GM20431 (cell line): Measurements from ENCODE around the gene TUBA4B.

Source experiments
- in situ Hi-C: fragments of 300-500 bp; cut with MseI, MboI; formaldehyde crosslinking; loops from one replicate; pipeline ENCODE4 v1.15.0; 2020; ENCODE audit warnings: low sequenced_read_pairs; ENCODE audit not compliant: unreplicated experiment

The TUBA4B gene

DNA sequence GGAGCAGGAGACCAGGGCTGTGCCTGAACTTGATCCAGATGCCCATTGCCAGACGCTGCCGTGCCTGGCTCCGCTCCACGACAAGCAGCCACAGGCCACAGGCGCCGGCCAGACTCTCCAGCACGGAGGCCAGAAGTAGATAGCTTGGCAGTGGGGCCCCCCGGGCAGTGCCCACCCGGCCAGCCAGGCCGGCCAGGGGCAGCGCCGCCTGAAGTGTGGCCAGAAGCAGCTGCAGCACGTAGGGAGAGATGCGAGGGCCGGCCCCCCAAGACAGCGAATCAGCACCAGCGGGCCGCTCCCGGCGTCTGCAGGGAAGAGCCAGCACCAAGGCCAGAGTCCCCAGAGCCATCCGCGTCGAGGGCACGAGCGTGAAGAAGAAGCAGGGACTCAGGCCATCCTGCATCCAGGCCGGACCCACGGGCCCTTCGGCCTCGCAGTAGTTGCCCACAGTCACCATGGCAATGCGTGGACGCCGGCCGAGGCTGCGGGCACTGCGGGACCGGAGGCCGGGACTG, 34.8 kb upstream of the TUBA4B start:
- in situ Hi-C loops, result no loop called here

DNA sequence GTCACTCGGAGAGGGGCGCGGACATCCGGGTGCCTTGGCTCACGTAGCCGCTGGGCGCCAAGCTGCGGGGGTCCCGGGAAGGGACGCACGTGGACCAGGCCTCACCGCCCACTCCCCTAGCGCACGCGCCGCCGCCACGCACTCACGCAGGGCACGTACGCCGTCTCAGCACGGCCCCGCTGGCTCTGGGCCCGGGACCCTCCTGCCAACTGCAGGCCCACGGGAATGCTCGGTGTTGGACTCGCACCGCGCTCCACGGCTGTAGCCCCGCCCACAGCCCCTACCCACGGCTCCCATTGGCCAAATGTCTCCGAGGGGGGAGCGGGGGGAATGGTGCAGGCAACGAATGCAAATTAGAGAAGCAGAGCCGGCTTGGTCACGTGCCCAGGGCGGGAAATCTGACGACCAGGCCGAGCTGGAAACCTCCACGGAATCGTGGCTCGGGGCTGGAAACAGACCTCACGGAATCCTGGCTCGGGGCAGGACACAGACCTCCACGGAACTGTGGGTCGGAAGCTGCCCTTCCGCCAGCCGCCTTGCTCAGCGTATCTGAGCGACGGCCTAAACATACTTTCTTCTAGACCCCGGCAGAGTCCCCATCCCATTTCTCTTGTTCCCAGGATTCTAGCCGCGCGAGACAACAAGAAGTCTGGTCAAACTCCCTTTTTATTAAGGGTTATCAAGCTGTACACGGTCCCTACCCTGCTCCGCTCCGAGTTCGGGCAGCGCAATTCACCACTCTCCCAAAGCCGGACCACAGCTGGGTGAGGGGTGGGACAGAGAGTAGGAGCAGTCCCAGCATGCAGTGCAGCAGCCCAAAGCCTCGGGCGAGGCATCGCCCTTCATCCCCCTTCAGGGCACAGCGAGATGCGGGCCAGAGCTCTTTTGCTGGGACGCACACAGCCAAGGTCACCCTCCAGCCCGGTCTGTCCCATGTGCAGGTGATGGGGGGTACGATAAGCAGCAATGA, 34.0 kb upstream of the TUBA4B start, which contains the start of gene ABCB6:
ABCB6 (minus strand) TSS at position 227 of the 970 bp plus-strand sequence. CDS start 285 bp downstream, outside the sequence.
- in situ Hi-C loops, result no loop called here

DNA sequence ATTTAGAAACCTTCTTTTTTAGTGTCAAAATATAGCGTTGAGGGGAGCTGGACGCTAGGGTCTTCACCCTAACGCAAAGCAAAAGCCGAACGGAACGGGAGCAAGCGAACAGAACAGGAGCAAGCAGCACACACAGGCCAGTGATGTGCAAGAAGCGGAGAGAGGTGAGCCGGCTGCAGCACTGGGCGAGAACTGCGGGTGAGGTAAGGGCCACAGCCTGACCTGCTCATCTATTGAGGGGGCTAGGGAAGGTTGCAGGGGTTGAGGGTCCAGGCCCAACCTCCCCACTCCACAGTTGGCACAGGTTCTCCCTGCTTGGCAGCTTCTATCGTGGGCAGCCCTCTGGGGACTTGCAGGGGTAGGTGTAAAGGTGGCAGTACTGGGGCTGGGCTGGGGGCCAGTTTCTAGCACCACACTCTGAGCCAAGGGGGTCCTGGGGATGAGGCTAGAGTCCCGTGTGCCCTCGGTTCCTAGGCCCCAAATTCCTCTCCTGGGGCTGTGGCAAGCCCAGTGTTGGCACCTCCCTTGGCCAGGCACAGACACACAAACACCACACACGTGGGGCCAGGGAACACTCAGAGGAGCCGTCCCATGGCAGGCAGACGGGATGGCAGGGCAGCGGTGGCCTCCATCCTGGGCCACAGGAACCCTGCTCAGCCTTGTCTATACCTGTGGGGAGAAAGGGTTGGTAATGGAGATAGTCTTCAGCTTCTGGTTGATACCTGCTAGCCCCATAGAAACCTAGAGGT, 33.1 kb upstream of the TUBA4B start:
- in situ Hi-C loops, result no loop called here

DNA sequence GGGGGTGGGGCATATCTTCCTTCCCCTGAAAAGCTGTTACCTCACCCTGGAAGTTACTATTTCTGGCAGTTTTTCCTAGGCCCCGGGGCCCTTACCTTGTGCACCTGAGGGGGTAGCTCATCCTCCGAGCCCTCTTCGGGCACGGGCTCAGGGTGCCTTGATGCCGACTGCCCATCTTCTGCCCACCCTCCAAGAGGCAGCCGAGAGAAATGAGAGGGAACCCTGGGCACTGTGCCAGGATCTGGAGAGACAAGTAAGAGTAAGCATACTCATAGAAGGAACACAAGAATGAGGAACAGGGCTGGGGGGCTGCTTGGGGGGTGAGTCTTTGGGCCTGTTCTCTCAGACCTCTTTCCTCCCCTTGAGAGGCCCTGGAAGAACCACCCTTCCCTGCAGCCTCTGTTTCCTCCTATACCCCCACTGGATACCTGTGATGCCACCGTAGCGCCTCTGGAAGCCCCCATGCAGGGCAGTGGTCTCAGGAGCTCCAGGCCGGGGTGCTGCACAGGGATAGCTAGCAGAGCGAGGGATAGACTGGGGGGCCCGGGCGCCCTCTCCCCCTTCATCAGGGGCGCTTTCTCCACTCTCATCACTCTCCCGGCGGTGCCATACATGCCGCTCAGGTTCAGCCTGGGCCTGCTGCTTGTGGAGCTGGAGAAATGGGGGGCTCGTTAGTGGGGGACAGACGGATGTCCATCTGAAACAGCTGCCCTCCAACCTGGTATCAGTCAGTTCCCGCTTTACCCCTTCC, 32.2 kb upstream of the TUBA4B start:
- in situ Hi-C loops, result no loop called here

DNA sequence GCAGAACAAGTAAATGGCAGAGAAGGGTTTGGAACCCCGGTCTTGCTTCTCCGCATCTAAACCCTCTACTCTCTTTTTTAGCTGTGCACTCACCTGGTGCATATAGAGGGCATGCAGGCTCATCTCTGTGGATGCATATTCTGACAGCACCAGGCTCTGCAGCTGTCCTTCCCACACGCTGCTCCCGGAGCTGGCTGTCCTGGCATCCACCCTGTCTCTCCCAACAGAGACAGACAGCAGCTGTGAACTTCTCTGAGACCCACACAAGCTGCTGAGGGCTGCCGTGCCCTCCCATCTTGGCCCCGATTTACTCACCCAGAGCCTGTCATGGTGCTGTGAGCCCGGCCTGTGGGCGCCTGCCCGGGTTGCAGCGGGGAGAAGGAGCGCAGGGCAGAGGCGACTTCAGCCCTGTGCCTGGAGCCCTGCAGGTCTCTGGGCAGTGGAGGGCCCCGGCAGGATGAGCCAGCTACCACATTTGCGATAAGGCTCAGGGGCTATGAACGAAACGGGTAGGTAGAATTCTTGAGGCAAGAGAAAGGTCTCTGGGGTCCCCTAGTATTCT, 31.0 kb upstream of the TUBA4B start:
- in situ Hi-C loops, result no loop called here

DNA sequence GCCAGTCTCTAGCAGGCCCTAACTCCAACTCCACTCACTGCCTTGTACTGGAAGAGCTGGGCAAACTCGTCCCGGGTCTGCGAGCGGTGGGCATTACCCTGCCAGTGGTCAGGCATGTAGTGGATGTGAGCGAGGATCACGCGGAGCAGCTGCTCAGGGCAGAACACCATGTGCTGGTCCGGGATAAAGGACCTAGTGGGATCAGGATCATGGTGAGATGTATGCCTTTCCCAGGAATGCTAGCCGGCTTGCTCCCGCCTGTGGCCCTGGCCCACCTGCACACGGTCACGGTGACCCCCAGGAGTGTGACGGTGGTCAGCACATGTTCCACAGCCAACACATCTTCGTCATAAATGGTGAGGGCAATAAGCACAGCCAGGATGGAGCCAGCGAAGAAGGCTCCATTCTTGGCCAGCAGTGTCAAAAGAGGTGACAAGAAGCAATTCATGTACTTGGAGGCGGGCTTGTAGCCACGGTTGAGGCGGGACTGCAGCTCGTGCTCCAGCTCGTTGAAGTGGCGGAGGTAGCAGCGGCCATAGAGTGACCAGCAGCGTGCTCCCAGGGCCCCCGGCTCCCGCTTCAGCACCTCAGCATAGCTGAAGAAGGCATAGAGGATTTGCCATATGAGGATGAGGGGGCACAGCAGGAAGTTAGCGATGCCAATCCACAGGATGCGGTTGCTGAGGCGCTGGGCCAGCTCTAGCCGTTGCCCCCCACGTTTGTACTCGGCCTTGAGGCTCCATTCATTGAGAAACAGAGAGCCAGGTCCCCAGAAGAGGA, 29.0 kb upstream of the TUBA4B start:
- in situ Hi-C loops, result no loop called here

DNA sequence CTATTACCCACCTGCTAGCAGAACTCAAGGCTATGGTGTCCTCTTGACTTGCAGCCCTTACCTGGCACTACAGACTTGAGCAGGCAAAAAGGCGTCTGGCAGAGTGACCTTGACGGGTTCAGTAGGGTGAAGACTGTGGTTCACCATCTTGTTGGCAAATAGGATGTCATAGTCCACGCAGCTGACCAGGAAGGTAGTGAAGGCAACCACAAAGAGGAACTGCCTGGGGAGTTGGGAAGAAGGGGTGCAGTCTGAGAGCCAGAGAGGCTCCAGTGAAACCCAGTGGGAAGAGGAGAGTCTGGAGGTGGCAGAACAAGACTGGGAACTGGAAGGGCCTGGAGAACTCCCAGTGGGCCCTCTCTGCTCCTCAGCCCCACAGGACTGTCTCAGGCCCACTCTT, 27.7 kb upstream of the TUBA4B start:
- in situ Hi-C loops, result no loop called here

DNA sequence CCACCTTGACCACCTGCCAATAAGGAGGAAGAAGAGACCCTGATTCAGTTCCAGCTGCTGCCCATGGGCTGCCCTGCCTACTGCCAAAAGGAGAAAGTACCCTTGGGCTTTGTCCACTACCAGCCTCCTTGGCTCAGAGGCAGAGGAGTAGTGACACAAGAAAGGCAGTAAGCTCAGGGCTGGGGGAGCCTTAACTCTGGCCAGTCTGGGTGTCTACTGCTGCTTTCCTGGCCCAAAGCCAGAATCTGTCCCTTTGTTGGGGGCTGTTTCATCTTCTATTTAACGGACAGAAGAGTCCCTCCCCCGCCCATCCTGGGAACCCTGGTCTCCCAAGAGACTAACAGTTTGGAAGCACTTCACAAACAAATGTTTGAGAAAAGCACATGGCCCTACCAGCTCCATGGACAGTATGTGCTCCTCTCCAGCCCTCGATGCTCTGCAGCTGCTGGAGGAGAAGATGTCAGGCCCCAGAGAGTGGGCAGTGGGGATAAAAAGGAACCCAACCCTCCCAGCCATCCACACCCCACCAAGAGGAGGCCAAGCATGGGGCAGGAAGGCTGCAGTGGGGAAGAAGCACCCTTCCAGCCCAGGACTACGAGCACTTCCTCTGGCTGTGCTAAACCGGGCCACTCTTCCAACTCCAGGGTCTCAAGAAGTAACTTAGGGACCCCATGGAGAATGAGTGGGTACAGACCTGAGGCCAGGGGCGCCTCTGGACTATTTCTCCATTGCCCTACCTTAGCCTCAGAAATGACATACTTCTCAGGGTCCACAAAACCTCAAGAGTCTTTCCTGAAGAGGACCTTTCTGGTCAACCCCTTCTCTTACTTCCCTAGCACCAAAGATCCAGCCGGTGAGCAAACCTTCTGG, 24.8 kb upstream of the TUBA4B start:
- in situ Hi-C loops, result no loop called here

DNA sequence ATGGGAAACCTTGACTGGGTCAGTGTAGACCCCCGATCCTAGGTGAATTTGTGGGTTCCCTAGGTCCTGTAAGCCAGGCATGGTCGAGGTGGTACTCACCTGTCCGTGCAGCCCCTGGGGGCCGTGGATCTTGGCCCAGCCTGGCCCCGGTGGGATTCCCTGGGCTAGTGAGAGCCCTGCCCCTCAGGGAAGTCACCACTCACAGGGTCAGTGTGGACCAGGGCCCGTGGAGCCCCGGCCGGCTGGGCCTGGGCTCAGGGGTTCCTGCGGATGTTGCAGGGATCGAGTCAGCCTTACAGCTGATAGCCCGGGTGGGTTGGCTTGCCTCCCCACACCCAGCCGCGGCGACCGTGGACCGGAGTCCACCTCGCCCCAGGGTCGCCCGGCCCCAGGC, 24.1 kb upstream of the TUBA4B start:
- in situ Hi-C loops, result no loop called here

DNA sequence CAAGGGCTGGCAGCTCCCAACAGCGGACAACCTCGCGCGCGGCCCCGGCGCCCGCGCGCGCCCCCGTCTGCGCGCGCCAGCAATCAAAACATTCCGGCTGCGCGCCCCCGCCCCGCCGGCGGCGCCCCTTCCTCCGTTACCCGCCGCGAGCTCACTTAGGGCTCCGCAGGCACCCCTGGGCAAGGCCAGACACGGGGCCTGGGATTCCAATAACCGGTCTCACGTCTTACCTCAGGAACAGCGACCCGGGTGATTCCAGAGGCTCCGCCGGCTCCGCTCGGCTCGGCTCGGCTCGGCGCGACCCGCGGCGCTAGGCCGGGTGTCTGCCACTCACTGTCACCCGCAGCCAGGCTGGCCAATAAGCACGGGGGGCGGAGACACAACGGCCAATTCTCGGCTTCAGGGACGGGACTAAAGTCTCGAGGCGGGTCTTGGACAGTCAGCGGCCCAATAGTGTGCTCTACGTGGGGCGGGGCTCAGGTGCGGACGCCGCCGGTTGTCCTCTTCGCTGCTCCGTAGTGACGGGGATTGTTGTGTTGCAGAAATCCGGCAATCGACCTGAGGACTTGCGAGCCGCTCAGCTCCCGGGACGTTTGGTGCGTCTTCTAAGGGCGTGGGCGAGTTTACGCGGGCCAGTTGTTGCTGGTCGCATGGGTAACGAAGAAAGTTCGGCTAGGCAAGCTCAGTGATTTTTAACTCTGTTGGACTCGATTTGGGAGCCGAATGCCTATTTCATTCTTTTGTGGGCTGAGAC, 23.6 kb upstream of the TUBA4B start, which contains the start of the genes ANKZF1 and ATG9A:
ANKZF1 (plus strand) TSS at position 502 of the 754 bp plus-strand sequence. CDS start 452 bp downstream, outside the sequence.
ATG9A (minus strand) TSS at position 332 of the 754 bp plus-strand sequence. CDS start 1,612 bp downstream, outside the sequence.
- in situ Hi-C loops, result no loop called here

DNA sequence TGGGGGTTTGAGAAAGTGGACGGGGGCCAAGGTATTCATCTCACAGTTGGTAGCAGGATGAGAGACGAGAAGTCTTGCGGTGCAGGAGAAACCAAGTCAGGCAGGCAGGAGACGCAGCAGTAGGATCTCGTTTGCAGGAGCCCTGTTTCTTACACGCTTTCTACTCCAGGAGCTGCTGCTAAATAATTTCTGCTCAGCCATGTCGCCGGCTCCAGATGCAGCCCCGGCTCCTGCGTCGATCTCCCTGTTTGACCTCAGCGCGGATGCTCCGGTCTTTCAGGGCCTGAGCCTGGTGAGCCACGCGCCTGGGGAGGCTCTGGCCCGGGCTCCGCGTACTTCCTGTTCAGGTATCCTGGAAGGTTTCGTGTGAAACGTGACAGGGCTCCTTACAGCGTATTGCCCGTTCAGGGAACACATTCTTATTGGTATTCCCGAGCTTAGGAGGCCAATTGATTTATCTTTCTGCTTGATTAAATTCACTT, 22.9 kb upstream of the TUBA4B start:
- in situ Hi-C loops, result no loop called here

DNA sequence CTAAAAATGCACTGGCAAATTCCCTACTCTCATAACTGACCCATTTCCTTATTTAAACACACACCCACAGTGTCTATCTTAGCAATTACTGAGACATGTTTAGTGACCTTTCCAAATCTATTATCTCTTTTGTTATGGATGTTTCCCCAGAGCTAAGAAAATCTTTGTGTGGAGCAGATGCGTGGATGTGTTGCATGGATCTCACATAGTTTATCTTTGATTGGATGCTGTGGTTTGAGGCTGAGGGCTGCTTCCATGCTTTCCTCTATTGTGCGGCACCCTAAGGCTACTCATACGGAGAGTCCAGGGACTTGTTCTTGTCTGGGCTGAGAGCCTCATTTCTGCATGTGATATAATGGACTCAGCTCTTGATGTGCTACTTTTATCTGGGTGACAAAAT, 18.7 kb upstream of the TUBA4B start:
- in situ Hi-C loops, result no loop called here

DNA sequence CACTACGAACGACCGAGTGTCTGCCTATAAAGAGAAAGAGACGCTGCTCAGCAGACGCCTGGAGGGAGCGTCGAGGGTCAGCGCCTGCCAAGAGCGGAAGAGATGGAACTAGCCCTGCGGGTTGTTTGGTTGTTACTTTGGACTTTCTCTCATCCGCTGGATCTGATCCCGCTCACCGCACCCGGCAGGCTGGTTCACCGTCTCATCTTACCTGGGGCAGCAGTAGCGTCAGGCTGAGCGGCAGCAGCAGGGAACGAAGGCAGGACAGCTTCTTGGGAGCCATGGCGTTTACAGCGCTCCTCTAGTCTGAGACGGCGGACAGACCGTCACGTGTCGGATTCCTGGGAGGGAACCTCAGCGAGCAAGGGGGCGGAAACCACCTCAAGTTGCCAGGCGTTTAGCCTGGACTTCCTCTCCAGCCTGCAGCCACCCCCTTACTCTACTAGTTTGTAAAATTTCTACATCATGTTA, 9.7 kb upstream of the TUBA4B start:
- in situ Hi-C loops, result no loop called here

DNA sequence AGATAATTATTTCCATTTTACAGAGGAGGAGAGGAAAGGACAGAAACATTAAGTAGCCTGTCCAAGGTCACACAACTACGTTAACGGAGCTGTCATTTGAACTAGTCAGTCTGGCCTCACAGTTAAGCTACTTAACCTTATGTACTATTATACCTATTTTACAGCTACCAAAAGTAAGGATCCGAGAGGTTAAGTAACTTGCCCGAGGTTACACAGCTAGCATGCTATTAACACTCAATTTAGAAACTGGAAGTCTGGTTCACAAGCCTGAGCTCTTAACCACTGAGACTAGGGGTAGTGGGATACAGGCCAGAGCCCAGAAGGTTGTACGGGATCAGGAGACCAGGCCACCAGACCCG, 8.3 kb upstream of the TUBA4B start:
- in situ Hi-C loops, result no loop called here

DNA sequence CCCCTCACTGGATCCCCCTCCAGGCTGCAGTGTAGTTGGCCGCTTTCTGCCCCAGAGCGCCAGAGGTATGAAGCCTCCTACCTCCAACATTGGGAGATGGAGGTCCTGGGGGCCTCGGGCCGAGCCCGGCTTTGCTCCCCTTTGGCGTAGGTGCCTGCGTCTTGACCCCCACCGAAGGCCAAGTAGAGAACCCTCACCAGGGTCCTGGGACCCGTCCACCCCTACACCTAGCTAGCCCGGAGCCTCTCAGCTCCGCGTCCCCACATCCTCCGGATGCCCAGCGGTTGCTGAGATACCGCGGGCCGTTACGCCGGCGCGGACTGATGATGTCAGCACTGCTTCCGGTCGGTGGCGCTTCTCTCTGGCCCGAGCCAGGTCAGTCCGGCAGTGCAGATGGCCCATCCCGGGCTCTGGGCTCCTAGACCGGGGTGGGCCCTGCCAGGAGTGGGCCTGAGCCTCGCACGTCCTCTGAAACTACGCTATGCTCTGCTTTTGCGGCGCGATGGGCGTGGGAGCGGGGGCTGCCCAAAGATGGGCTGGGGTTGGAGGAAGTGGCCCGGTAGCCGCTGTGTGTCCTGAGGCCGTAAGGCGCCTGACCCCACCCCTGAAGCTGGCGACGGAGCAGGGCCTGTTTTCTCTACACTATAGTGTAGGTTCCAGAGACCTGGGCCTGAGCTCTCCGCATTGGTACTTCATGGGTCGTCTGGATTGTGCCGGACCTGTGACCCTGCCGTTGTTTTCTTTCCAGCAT, 7.7 kb upstream of the TUBA4B start, which contains the start of the genes GLB1L and STK16:
GLB1L (minus strand) TSS at position 297 of the 751 bp plus-strand sequence. CDS start 1,871 bp downstream, outside the sequence.
STK16 (plus strand) TSS at position 332 of the 751 bp plus-strand sequence. CDS start 521 bp downstream, outside the sequence.
- in situ Hi-C loops, result no loop called here

DNA sequence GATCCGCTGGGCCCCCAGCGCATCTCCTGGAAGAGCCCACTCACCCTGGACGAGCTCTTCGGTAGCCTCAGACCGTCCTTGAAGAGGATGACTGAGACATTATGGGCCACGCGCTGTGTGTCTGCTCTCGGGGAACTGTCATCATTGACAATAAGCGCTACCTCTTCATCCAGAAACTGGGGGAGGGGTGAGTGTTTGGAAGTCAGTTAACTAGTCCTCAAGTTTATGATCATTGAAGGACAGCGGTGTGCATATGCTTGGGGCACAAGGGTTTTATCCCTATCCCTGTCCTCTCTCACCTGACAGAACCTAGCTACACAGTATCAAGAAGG, 7.2 kb upstream of the TUBA4B start:
- in situ Hi-C loops, result no loop called here
